Measurements from ENCODE around the gene CDH4.
A peak's percentile ranks its signal among the peaks of the same experiment; 100 is the strongest.

CDH4 gene

GRCh38 chr20:61303217-61303616, 51.2 kb downstream of the CDH4 start:
- no peak for ATAC-seq

GRCh38 chr20:61303675-61304074, 51.6 kb downstream of the CDH4 start:
- ATAC-seq = no peak

- ATAC-seq = no peak
Observed at GRCh38 chr20:61304750-61305149, 52.7 kb downstream of the CDH4 start.

- no peak for ATAC-seq
Observed at GRCh38 chr20:61306937-61307475, 54.9 kb downstream of the CDH4 start.

GRCh38 chr20:61307686-61308476, 55.8 kb downstream of the CDH4 start:
- no peak for ATAC-seq

- no peak for ATAC-seq
Observed at GRCh38 chr20:61308477-61308774, 56.4 kb downstream of the CDH4 start.

GRCh38 chr20:61310954-61311353, 58.9 kb downstream of the CDH4 start:
- no peak for ATAC-seq

GRCh38 chr20:61311656-61312387, 59.8 kb downstream of the CDH4 start:
- no peak for ATAC-seq

GRCh38 chr20:61312925-61313324, 60.9 kb downstream of the CDH4 start:
- no peak for ATAC-seq

GRCh38 chr20:61313396-61313795, 61.3 kb downstream of the CDH4 start:
- ATAC-seq = no peak

- no peak for ATAC-seq
Observed at GRCh38 chr20:61314326-61315010, 62.4 kb downstream of the CDH4 start.

GRCh38 chr20:61315319-61315718, 63.3 kb downstream of the CDH4 start:
- ATAC-seq = no peak

GRCh38 chr20:61316346-61316745, 64.3 kb downstream of the CDH4 start:
- no peak for ATAC-seq

- no peak for ATAC-seq
Observed at GRCh38 chr20:61317966-61318530, 66.0 kb downstream of the CDH4 start.

- no peak for ATAC-seq
Observed at GRCh38 chr20:61320691-61321425, 68.8 kb downstream of the CDH4 start.

GRCh38 chr20:61321481-61321880, 69.4 kb downstream of the CDH4 start:
- no peak for ATAC-seq

- ATAC-seq = no peak
Observed at GRCh38 chr20:61322151-61322865, 70.2 kb downstream of the CDH4 start.

GRCh38 chr20:61324906-61325305, 72.8 kb downstream of the CDH4 start:
- ATAC-seq = no peak

- ATAC-seq = no peak
Observed at GRCh38 chr20:61325718-61326117, 73.7 kb downstream of the CDH4 start.

- peak in 1 of 2 donors; percentile 51 for ATAC-seq
Observed at GRCh38 chr20:61328911-61329558, 77.0 kb downstream of the CDH4 start.

- ATAC-seq = no peak
Observed at GRCh38 chr20:61330441-61330840, 78.4 kb downstream of the CDH4 start.
